ENCODE results near the gene SYK. TPM values are rescaled to one million over a fixed set of nuclear protein-coding genes. Genes with fewer than 3 reads are reported as not detected.
"Not testable (repeated sequence)": the region's sequence is repeated elsewhere in the genome, so short reads cannot be mapped to it uniquely, and the experiment has no call there.

SYK gene
- polyA plus RNA-seq, 3 donors = 26.1 to 35.7 (median 34.6) TPM

- peak; percentile 48 for DNase-seq
These were observed 11.8 kb upstream of the SYK start for GRCh38 chr9:90789862-90790261.

DNA sequence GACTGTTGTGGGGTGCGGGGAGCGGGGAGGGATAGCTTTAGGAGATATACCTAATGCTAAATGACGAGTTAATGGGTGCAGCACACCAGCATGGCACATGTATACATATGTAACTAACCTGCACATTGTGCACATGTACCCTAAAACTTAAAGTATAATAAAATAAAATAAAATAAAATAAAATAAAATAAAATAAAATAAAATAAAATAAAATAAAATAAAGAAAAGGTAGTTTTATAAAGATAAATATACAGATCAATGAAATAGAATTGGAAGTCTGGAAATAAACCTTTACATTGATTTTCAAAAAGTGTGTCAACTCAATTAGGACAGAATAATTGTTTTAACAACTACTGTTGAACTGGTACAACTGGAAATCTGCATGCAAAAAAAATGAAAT is 8.6 kb upstream of the SYK start:
- DNase-seq = not testable (repeated sequence)

- no peak for DNase-seq
These were observed 7.9 kb upstream of the SYK start for GRCh38 chr9:90793729-90794128.

- no peak for DNase-seq
These were observed 6.5 kb upstream of the SYK start for GRCh38 chr9:90795084-90795483.

- no peak for DNase-seq
These were observed 5.7 kb upstream of the SYK start for GRCh38 chr9:90795871-90796317.

- no peak for DNase-seq
These were observed 2.3 kb upstream of the SYK start for GRCh38 chr9:90799271-90799852.

DNA sequence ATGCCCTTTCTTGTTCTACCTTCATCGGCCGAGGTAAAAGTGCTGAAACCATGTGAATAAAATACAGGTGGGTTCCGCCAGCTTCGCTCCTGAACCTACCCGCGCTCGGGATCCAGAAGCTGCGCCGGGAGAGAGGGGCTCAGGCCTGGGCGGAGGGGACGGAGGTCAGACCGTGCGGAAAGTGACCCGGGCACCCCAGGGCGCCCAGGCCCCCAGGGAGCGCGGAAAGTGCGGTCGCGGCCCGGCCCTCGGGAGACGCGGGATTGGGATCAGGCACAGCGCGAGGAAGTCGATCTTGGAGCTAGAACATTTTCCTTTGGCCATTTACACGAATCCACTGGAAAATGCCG is 329 bp downstream of the SYK start:
- DNase-seq = no peak

DNA sequence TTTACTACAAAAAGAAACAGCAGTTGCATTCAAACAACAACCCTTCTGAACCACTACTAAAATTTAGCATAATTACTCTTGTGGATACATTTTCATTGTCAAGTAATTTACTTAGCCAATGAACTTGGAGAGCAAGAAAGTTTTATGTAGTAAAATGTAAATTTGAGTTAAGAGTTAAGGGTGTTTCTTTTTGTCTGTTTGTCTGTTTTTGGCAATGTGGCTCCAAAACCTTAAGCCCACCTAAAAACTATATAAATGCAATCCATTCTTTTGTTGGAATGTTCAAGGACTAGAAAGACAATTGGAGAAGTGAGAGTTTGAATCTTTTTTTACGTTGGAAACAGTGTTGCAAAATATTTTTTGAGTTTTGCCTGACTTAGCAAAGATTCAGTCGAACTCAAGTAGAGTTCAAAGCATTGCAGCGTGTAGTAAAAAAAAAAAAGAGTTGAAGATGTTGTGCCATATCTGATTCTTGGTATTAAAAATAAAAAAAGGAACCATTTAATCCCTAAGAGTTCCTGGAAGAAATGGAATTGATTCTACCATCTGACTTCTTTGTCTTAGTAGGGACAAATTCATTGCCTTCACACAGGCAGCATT is 867 bp downstream of the SYK start:
- no peak for DNase-seq

GRCh38 chr9:90803860-90804593 is 2.4 kb downstream of the SYK start:
- peak; percentile 45 for DNase-seq

- DNase-seq = no peak
These were observed 3.7 kb downstream of the SYK start for GRCh38 chr9:90805006-90805996.

GRCh38 chr9:90807006-90807405 is 5.4 kb downstream of the SYK start:
- DNase-seq = no peak

GRCh38 chr9:90808398-90808797 is 6.8 kb downstream of the SYK start:
- no peak for DNase-seq

DNA sequence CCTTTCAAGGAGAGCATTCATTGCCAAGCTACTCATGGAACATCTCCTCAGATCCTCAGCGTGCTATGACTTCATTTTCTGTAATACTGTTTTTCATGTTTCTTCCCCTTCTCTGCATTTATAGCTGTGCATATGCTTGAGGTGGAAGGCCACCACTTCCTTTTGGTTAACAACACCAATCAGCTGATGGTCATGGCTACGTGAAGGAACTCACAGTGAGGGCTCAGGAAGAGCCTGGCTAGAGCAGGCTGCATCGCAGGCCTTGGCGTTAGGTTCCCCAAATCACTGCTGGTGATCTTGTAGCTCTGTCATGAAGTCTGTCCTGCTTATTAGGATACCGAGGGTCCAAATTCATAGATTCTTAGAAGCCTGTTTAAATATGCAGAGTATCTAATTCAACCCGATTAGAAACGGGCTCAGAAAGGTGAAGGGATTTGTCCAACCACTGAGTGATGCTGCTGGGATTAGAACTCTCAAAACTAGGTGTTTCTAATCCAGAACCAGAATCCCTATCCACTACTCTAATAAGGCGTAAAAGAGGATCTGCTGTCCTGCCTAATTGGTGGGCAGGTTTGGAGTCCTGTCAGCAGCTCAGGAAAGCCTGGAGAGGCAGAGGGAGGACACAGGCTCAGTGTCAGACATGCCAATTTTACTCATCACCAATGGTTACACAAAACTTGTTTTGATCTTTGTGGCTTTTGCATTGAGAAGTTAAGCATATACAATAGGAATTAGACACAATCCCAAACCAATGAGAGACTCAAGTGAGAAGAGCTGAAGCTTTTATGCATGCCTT is 7.5 kb downstream of the SYK start:
- DNase-seq = no peak

GRCh38 chr9:90810691-90811090 is 9.1 kb downstream of the SYK start:
- DNase-seq = no peak

DNA sequence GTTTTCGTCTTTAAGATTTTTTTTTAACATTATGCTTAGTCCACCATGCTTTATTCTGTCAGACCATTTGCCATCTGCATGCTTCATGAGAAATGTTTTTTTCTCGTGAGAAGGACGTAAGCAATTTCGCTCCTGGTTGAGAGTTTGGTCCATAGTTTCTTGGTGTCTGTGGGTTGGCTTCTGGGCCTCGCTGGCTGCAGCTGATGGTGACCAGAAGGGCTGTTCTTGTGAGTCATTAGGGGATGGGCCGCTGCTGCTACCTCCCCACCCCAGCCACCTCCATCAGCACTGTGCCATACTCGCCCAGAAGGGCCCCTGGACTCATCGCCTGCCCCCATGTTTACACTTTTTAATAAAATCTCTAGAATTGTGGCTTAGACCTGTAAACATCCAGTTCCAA is 11.4 kb downstream of the SYK start:
- no peak for DNase-seq

GRCh38 chr9:90813523-90813922 is 11.9 kb downstream of the SYK start:
- no peak for DNase-seq

DNA sequence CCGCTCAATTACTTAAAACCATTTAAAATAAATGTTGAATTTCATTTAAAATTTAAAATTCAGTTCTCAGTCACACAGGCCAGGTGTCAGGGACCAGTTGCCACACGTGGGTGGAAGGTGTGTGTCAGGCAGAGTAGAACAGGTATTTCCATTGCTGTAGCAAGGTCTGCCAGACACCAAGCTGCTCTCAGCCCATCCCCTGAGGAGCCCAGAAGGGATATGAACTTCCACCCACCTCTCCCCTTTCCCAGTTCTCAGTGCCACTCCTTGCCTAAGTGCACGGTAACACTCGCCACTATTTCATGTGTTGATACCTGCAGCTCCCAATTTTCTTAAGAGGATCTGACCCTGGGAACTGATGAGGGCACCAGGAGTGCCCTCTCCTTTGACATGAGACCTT is 12.7 kb downstream of the SYK start:
- no peak for DNase-seq

DNA sequence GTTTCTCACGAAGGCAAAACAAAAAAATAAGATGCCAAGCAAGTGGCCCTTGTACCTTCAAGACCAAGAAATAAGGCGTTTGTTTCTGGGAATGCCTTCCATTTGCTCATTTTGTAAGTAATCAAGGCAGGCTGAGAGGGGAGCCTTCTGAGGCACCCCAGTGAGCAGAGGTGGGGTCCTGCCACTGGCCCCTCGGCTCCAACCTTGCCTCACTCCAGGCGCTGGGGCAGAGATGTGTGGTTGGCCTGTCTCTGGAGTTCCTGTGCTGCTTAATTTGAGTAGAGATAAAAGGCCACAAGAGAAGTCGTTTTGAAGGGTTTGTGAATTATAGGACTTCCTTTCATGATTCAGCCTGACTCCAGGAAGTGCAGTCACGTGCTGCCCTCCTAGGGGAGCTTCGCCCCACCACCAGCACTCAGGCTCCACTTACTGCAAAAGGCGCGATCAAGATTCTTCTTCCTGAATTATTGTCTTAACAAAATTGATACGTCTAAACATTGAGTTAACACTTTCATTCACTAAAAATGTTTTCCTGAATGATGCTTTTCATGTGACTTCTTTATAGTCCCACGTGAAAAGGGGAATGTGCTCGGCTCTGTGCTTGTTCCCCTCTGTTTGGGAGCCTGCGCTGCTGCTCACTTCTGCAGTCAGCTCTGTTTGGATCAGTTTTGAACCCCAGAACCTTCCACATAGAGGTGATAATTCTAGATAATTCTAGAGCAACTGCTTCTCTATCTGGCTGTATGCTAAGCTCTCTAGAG is 13.7 kb downstream of the SYK start:
- no peak for DNase-seq

DNA sequence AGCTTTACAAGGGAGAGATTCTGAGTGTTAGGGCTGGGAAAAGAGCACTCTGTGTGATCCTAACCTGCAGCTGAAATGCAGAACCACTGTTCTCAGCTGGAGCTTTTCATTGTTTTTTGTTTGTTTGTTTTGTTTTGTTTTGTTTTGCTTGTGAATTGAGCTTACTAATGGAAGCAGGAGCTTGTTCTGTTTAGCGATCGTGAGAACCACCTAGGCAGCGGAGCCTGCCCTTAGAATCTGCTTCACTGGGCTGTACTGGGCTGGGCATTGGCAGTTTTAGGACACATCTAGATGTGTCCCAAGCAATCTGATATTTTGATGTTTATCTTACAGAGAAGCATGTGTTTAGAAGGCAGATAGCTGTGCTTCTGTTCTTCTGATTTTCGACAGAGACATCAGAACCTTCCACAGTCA is 14.3 kb downstream of the SYK start:
- no peak for DNase-seq

DNA sequence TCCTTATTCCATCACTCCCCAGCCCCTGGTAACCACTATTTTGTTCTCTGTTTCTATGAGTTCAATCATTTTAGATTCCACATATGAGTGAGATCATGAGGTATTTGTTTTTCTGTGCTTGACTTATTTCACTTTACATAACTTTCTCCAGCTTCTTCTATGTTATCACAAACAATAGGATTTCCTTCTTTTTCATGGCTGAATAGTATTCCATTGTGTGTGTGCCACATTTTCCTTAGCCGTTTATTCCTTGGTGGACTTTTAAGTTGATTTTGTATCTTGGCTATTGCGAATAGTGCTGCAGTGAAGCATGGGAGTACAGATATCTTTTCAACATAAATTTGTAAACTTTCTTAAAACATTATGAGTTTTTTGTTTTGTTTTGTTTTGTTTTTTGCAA is 15.1 kb downstream of the SYK start:
- DNase-seq = no peak

- no peak for DNase-seq
These were observed 16.7 kb downstream of the SYK start for GRCh38 chr9:90818279-90818678.

Measured in renal pelvis (tissue), 4 donors.